B cell (primary cell): ENCODE data around the gene IKZF2. TPM values are rescaled to one million over a fixed set of nuclear protein-coding genes. Genes with fewer than 3 reads are reported as not detected.

Experiments used
- ATAC-seq: fragments of 200-7000 bp; cut with Tn5 transposase; one replicate; pipeline ENCODE4 v1.10.0; 2021; ENCODE audit warnings: low read depth, mild to moderate bottlenecking, moderate number of reproducible peaks, moderate library complexity
- CTCF ChIA-PET: fragments of 350-600 bp; sonication (Branson Sonifier 250); formaldehyde crosslinking; loops from one replicate; lab custom pipeline; 2021; ENCODE audit warnings: antibody characterized with exemption, inconsistent platforms; lab: Charles Lee
- POLR2A ChIA-PET: fragments of 350-600 bp; sonication (Branson Sonifier 250); formaldehyde crosslinking; loops from one replicate; lab custom pipeline; 2021; ENCODE audit warnings: antibody characterized with exemption; lab: Charles Lee
- DNase-seq: peaks from one replicate; pipeline ENCODE4 v3.0.0; 2013
- H2AFZ ChIP-seq: 2 replicates; pipeline ENCODE4 v1.6.1; 2012; ENCODE audit warnings: mild to moderate bottlenecking, low read depth, low read length; ENCODE audit not compliant: insufficient read depth, poor library complexity, severe bottlenecking
- H3K27ac ChIP-seq, 2 donors: 1 replicate in 1 of 2; 2 replicates in 1 of 2; pipeline ENCODE4 v1.5.1; 2012 to 2013; ENCODE audit warnings: low read length in 2 of 2, mild to moderate bottlenecking in 2 of 2, moderate library complexity in 1 of 2
- H3K27me3 ChIP-seq, 4 experiments: fragments of 200-600 bp in 1 of 4; sonication (generic) in 1 of 4; replicated peaks in 1 of 4; 1 replicate in 2 of 4; 2 replicates in 2 of 4; pipeline versions ENCODE4 v1.6.1 to v1.7.0; 2013 to 2016; ENCODE audit warnings: low read length in 3 of 4, mild to moderate bottlenecking in 2 of 4, mixed read lengths in 1 of 4, moderate library complexity in 1 of 4; ENCODE audit not compliant: insufficient read depth in 4 of 4, control insufficient read depth in 3 of 4; ENCODE audit errors: control extremely low read depth in 1 of 4
- H3K36me3 ChIP-seq, 2 experiments: replicated peaks in 1 of 2; 1 replicate in 1 of 2; 2 replicates in 1 of 2; pipeline versions ENCODE4 v1.6.1 to v1.7.1; 2013; ENCODE audit warnings: low read length in 1 of 2; ENCODE audit not compliant: insufficient read depth in 2 of 2, control insufficient read depth in 1 of 2; ENCODE audit errors: control extremely low read depth in 1 of 2, extremely low read depth in 1 of 2
- H3K4me1 ChIP-seq, 2 donors: fragments of 200-600 bp in 1 of 2; sonication (generic) in 1 of 2; 1 replicate in 1 of 2; 2 replicates in 1 of 2; pipeline versions ENCODE4 v1.5.1 to v1.6.1; 2013 to 2017; ENCODE audit warnings: low read length in 2 of 2; ENCODE audit not compliant: control insufficient read depth in 2 of 2, insufficient read depth in 2 of 2
- H3K4me2 ChIP-seq: replicated peaks from 2 replicates; pipeline ENCODE3; 2012; ENCODE audit warnings: mild to moderate bottlenecking, low read depth, low read length; ENCODE audit not compliant: poor library complexity, severe bottlenecking
- H3K4me3 ChIP-seq, 5 experiments: fragments of 200-600 bp in 1 of 5; sonication (generic) in 1 of 5; 1 replicate in 3 of 5; 2 replicates in 2 of 5; pipeline versions ENCODE4 v1.5.1 to v1.7.0; 2011 to 2016; ENCODE audit warnings: low read length in 4 of 5, mild to moderate bottlenecking in 4 of 5, low read depth in 2 of 5, control low read depth in 1 of 5, moderate library complexity in 1 of 5; ENCODE audit not compliant: insufficient read depth in 1 of 5; ENCODE audit errors: control extremely low read depth in 1 of 5, extremely low read depth in 1 of 5
- H3K79me2 ChIP-seq: fragments of 200-600 bp; sonication (generic); one replicate; pipeline ENCODE4 v1.6.0; 2016; ENCODE audit warnings: low read length; ENCODE audit not compliant: control insufficient read depth, insufficient read depth
- H3K9ac ChIP-seq: fragments of 200-600 bp; sonication (generic); 2 replicates; pipeline ENCODE4 v1.6.1; 2017; ENCODE audit warnings: mild to moderate bottlenecking, low read length, moderate library complexity
- H3K9me3 ChIP-seq, 3 donors: one replicate each; pipeline versions ENCODE4 v1.6.1 to v1.7.1; 2013; ENCODE audit warnings: low read length in 2 of 3; ENCODE audit not compliant: control insufficient read depth in 2 of 3, insufficient read depth in 1 of 3; ENCODE audit errors: control extremely low read depth in 1 of 3
- H4K20me1 ChIP-seq: 2 replicates; pipeline ENCODE4 v1.6.0; 2012; ENCODE audit warnings: mild to moderate bottlenecking, low read length; ENCODE audit not compliant: insufficient read depth, control insufficient read depth, poor library complexity, severe bottlenecking
- H3K27ac Mint-ChIP-seq: one replicate; pipeline ENCODE4 v1.8.0; 2021; ENCODE audit warnings: mixed read lengths
- H3K27me3 Mint-ChIP-seq: one replicate; pipeline ENCODE4 v1.8.0; 2021; ENCODE audit warnings: mixed read lengths
- H3K4me1 Mint-ChIP-seq: one replicate; pipeline ENCODE4 v1.8.0; 2021; ENCODE audit warnings: mixed read lengths
- H3K4me3 Mint-ChIP-seq: one replicate; pipeline ENCODE4 v1.8.0; 2021; ENCODE audit warnings: mixed read lengths
- H3K9me3 Mint-ChIP-seq: one replicate; pipeline ENCODE4 v1.8.0; 2022; ENCODE audit warnings: mixed read lengths; ENCODE audit not compliant: insufficient read depth
- EZH2 ChIP-seq: IDR thresholded peaks from 2 replicates; pipeline ENCODE4 v1.6.1; 2012; ENCODE audit warnings: borderline replicate concordance, low read depth, mild to moderate bottlenecking, moderate library complexity, low read length; ENCODE audit not compliant: insufficient read depth, poor library complexity, severe bottlenecking
- WGBS: methylation state at CpG from one replicate; pipeline ENCODE4 v1.1.5; 2013; ENCODE audit warnings: missing lambda C conversion rate; ENCODE audit not compliant: insufficient coverage; 5-methylcytosine and 5-hydroxymethylcytosine counted together
- intact Hi-C: fragments of 100-400 bp; cut with micrococcal nuclease; formaldehyde crosslinking; loops from one replicate; pipeline ENCODE4 v1.10.0; 2022
- polyA plus RNA-seq: library from polyadenylated mRNA; depleted of rRNA; stranded (reverse); fragments of >200 nt; gene quantifications from 2 replicates; pipeline ENCODE4 v1.2.3, GENCODE V29; 2012
- total RNA-seq, 2 donors: library from RNA; stranded (reverse); fragments of 120-200 nt in 1 of 2; gene quantifications; 1 replicate in 1 of 2; 2 replicates in 1 of 2; pipeline versions ENCODE4 v1.2.3 to v1.2.4, GENCODE V29; 2013 to 2022
- TF ChIP-seq, protein P1 (sequence below): fragments of 200-600 bp; IDR thresholded peaks from one replicate; pipeline ENCODE4 v1.8.0; 2022; ENCODE audit warnings: antibody characterized with exemption, mild to moderate bottlenecking

IKZF2 gene
- total and polyA plus RNA-seq, 2 donors (not counting 1 experiment from before 2014, with no cell fraction given), result 2.5 to 49.3 TPM

DNA sequence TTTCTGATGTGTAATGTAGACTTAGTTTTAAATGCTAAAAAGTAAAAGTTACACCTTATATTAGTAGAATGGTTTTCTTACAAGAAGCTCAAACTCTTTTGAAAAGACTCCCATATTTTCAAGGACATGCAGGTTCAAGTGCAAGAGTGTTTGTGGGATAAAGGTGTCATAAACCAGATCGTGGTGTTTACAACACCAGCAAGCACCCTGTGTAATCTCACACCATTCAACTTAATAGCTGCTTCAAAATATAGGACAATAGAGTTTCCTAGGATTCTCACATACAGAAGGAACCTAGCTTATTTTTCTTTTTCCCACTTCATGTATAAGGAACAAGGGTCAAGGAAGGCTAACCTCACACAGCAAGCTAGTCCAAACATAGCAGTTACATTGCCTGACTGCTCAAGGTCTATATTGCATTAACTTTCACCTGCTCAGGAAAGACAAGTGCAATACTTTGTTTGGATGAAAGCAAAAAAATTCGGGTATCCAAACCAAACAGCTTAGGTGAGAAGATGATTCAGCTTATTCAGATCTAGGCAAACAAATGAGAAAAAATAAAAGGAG, 172.3 kb downstream of the IKZF2 start:
- no peaks in the 10 kb centered on the region for H3K27me3 ChIP-seq
- ATAC-seq (no peak), DNase-seq (no peak)
- no CpG with 5 or more reads among the region's 2 CpGs for whole genome bisulfite sequencing
- H2AFZ ChIP-seq, result no peak overlapping the region
- H3K9me3 ChIP-seq, result no peaks in the 10 kb centered on the region
- Mint-ChIP-seq H3K4me1 (peaks cover 3% of the 10 kb centered on the region), H3K27me3 (no peaks in the 10 kb centered on the region), H3K4me3 (no peak overlapping the region), H3K27ac (no peak overlapping the region), H3K9me3 (no peaks in the 10 kb centered on the region)
- POLR2A ChIA-PET, result no interaction called here
- no peak overlapping the region for H3K4me3 ChIP-seq
- H3K79me2 ChIP-seq, result no peaks in the 10 kb centered on the region
- CTCF ChIA-PET, result interaction anchor here (0.9 to 1.0 kb wide), 2 partner anchors 9 to 12 kb away, joined by 3 to 4 read pairs; no protein-coding TSS in a partner anchor
- intact Hi-C loops, result no loop called here
- H3K27ac ChIP-seq, result no peak overlapping the region
- TF ChIP-seq EZH2, result no peak
- TF ChIP-seq, protein P1, sequence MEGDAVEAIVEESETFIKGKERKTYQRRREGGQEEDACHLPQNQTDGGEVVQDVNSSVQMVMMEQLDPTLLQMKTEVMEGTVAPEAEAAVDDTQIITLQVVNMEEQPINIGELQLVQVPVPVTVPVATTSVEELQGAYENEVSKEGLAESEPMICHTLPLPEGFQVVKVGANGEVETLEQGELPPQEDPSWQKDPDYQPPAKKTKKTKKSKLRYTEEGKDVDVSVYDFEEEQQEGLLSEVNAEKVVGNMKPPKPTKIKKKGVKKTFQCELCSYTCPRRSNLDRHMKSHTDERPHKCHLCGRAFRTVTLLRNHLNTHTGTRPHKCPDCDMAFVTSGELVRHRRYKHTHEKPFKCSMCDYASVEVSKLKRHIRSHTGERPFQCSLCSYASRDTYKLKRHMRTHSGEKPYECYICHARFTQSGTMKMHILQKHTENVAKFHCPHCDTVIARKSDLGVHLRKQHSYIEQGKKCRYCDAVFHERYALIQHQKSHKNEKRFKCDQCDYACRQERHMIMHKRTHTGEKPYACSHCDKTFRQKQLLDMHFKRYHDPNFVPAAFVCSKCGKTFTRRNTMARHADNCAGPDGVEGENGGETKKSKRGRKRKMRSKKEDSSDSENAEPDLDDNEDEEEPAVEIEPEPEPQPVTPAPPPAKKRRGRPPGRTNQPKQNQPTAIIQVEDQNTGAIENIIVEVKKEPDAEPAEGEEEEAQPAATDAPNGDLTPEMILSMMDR, result no peak
- H3K4me1 ChIP-seq, result no peaks in the 10 kb centered on the region
- no peak overlapping the region for H3K9ac ChIP-seq
- peaks cover 0 to 3% of the 10 kb centered on the region in 2 experiments for H3K36me3 ChIP-seq
- H4K20me1 ChIP-seq, result no peaks in the 10 kb centered on the region
- H3K4me2 ChIP-seq, result no peak overlapping the region

DNA sequence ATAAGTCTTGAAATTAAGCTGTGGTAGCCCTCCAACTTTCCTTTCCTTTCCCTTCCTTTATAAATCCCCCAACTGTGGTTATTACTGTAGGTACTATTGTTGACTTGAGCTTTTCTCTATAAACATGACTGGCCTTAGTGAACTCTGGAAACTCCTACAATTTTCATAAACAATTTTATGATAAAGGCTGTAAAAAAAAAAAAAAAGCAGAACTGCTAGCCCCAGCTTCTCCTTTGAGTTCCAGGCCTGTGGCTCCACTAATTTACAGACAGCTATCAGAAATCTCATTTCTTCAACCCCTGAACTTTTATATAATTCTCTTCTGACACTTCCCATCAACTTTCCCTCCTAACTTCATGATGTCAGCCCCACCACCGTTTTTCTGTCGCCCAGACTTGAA, 174.3 kb downstream of the IKZF2 start:
- Mint-ChIP-seq H3K4me1 (peaks cover 3% of the 10 kb centered on the region), H3K9me3 (no peaks in the 10 kb centered on the region), H3K4me3 (no peak overlapping the region), H3K27me3 (no peaks in the 10 kb centered on the region), H3K27ac (no peak overlapping the region)
- Histone ChIP-seq H4K20me1 (no peaks in the 10 kb centered on the region), H3K4me1 (no peaks in the 10 kb centered on the region), H3K36me3 (peaks cover 0 to 6% of the 10 kb centered on the region in 2 experiments), H3K4me2 (no peak overlapping the region), H3K9me3 (no peaks in the 10 kb centered on the region), H3K4me3 (no peak overlapping the region), H2AFZ (no peak overlapping the region), H3K27me3 (no peaks in the 10 kb centered on the region), H3K27ac (no peak overlapping the region), H3K79me2 (no peaks in the 10 kb centered on the region), H3K9ac (no peak overlapping the region)
- CTCF ChIA-PET, result interaction anchor here (0.6 kb wide), 1 partner anchor 10 kb away, joined by 3 read pairs; no protein-coding TSS in a partner anchor
- ATAC-seq, result no peak
- intact Hi-C loops, result no loop called here
- DNase-seq, result no peak
- 72% methylated on average over 2 of the region's 2 CpGs for whole genome bisulfite sequencing
- POLR2A ChIA-PET, result no interaction called here
- no peak for TF ChIP-seq EZH2
- TF ChIP-seq, protein P1, result no peak
